Mesodermal cell (in vitro differentiated cells): ENCODE measurements around the gene EVC.

Experiments
- H3K27ac ChIP-seq: 2 replicates; pipeline ENCODE4 v1.7.0; 2013; ENCODE audit warnings: mild to moderate bottlenecking, low read depth, low read length, moderate library complexity; ENCODE audit not compliant: severe bottlenecking
- H3K36me3 ChIP-seq: 2 replicates; pipeline ENCODE4 v1.7.1; 2013; ENCODE audit warnings: mild to moderate bottlenecking, low read length, moderate library complexity; ENCODE audit not compliant: control insufficient read depth, insufficient read depth
- H3K4me1 ChIP-seq: one replicate; pipeline ENCODE4 v1.7.1; 2013; ENCODE audit warnings: mild to moderate bottlenecking, low read length; ENCODE audit not compliant: insufficient read depth, control insufficient read depth, poor library complexity, severe bottlenecking
- H3K4me3 ChIP-seq: 2 replicates; pipeline ENCODE4 v1.7.0; 2013; ENCODE audit warnings: low read length, control low read depth, mild to moderate bottlenecking; ENCODE audit not compliant: insufficient read depth, poor library complexity, severe bottlenecking; ENCODE audit errors: extremely low read depth
- H3K9me3 ChIP-seq: 2 replicates; pipeline ENCODE4 v1.7.1; 2013; ENCODE audit warnings: mild to moderate bottlenecking, low read length, moderate library complexity; ENCODE audit not compliant: control insufficient read depth
- WGBS, 2 experiments: methylation state at CpG; one replicate each; pipeline ENCODE4 v1.1.5; 2013; ENCODE audit warnings: missing lambda C conversion rate in 2 of 2; ENCODE audit not compliant: insufficient coverage in 2 of 2; 5-methylcytosine and 5-hydroxymethylcytosine counted together

EVC gene

GRCh38 chr4:5749568-5749967, 38.6 kb downstream of the EVC start:
- Histone ChIP-seq H3K4me3 (no peak overlapping the region), H3K36me3 (peaks cover 25% of the 10 kb centered on the region), H3K27ac (no peak overlapping the region), H3K9me3 (no peaks in the 10 kb centered on the region), H3K4me1 (peaks cover 45% of the 10 kb centered on the region)
- WGBS, 2 experiments = 88 to 95% methylated on average over 8 of the region's 9 CpGs

DNA sequence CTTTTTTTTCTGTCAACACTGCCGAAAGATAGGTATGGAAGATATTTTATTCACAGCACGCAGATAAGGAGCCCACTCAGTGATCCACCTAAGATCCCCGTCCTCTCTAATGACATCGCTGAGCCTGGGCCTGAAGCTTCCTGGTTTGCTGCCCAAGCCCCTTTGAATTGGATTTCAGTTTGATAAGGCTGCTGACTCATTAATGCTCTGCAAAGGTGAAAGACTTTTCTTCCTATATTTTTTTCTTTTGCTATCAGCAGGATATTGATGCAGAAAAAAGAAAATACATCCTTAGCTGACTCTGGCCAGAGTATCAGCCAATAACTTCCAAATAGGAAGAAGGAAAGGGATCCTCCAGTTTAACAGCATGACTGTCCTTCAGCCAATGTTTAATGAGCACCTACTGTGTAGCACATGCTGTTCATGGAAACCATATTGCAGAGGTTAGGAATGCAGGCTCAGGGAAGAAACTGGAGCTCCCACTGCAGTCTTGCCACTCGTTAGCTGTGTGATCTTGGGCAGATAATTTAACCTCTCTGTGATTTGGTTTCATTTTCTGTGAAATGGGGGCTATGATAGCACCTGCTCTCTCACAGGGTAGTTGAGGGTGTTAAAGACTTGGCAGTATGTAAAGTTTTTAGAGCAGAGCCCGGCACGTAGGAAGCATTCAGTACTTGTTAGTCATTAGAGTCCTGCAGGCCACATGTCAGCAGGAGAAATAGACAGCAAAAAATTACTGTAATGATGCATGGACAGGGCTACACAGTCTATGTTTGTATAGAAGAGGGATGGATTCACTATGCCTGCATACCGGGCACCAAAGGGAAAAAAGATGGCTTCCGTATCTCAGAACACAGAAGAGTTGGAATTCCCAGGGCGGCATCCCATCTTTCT, 39.3 kb downstream of the EVC start:
- no peak overlapping the region for H3K4me3 ChIP-seq
- H3K27ac ChIP-seq = no peak overlapping the region
- H3K36me3 ChIP-seq = peaks cover 21% of the 10 kb centered on the region
- 92 to 99% methylated on average over 8 to 9 of the region's 10 CpGs for WGBS, 2 experiments
- peaks cover 43% of the 10 kb centered on the region for H3K4me1 ChIP-seq
- no peaks in the 10 kb centered on the region for H3K9me3 ChIP-seq

DNA sequence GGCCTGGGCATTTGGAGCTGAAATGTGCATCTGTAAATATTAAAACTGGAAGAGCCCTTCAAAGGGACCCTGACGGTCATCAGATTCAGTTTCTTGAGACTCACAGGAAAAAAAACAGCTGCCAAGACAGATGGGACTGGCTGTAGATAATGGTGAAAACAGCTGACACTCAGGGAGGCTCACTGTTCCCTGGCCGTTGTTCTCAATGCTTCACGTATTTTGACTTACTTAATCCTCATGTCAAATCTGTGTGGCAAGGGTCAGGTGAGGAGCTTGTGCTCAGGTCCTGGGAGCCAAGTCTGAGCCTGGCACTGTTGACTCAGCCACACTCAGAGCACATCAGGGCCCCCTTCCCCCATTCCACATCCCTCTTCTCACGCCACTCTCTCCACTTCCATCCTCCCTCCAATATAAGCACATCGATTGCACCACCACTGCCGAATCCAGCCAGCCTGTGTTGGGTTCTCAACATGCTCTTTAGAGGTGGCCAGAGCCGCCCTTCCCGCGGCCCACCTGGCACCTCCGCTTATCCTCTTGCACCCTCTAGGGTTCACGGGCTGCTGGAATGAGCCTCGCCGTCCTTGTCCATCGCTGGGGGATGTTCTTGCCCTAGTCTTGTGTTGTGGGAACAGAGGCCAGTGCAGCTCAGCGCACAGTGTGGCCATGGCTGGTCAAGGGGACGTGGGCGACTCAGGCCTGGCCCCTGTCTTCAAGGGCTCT, 40.1 kb downstream of the EVC start:
- H3K36me3 ChIP-seq = peaks cover 21% of the 10 kb centered on the region
- no peaks in the 10 kb centered on the region for H3K9me3 ChIP-seq
- peaks cover 43% of the 10 kb centered on the region for H3K4me1 ChIP-seq
- WGBS, 2 experiments = 81 to 86% methylated on average over 14 to 16 of the region's 17 CpGs
- H3K27ac ChIP-seq = no peak overlapping the region
- no peak overlapping the region for H3K4me3 ChIP-seq

- H3K4me3 ChIP-seq = no peak overlapping the region
- H3K27ac ChIP-seq = no peak overlapping the region
- peaks cover 24% of the 10 kb centered on the region for H3K36me3 ChIP-seq
- WGBS, 2 experiments = 52 to 65% methylated on average over 6 of the region's 14 CpGs
- no peaks in the 10 kb centered on the region for H3K9me3 ChIP-seq
- peaks cover 39% of the 10 kb centered on the region for H3K4me1 ChIP-seq
Measured at GRCh38 chr4:5751666-5752375, 40.8 kb downstream of the EVC start.

- peaks cover 31% of the 10 kb centered on the region for H3K36me3 ChIP-seq
Measured at GRCh38 chr4:5752376-5753184, 41.6 kb downstream of the EVC start.

GRCh38 chr4:5753366-5753765, 42.4 kb downstream of the EVC start:
- no peaks in the 10 kb centered on the region for H3K9me3 ChIP-seq
- H3K36me3 ChIP-seq = peaks cover 38% of the 10 kb centered on the region
- no peak overlapping the region for H3K4me3 ChIP-seq
- H3K27ac ChIP-seq = no peak overlapping the region
- WGBS, 2 experiments = 76 to 92% methylated on average over 5 to 7 of the region's 7 CpGs
- peaks cover 34% of the 10 kb centered on the region for H3K4me1 ChIP-seq

More at GRCh38 chr4:5752376-5753184, 41.6 kb downstream of the EVC start:
- 66 to 69% methylated on average over 15 to 23 of the region's 26 CpGs for WGBS, 2 experiments
- Histone ChIP-seq H3K4me3 (no peak overlapping the region), H3K4me1 (peaks cover 32% of the 10 kb centered on the region), H3K9me3 (no peaks in the 10 kb centered on the region), H3K27ac (no peak overlapping the region)

DNA sequence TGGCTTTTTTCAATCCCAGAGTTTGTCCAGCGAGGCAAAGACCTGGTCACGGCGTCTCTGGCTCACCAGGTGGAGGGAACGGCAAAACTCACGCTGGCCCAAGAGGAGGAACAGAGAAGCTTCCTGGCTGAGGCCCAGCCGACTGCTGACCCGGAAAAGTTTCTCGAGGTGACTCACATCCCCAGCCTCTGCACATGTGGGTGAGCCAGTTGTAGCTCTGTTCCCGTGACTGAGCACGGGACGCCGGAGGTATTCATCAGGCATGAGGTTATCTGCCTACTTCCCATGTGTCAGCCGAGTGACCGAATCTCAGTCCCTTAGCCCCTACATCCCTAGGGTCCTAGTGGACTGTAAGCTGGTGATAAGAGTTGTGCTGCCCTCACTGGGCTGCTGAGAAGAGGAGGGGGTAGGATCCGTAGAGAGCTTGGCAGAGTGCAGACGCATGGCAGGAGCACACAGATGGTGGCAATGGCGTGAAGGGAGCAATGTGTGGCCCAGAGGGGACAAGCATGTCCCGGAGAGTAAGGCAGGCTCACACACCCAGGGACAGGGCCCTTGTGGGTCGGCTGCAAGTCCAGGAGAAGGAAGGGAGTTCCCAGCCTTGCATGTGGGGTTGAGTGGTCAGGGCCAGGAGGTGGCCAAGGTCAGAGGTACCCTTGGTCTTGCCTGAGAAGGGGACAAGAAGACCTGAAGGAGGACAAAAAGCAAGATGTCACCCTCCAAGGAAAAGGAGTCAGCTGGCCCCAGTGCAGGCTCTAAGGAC, 42.9 kb downstream of the EVC start:
- Histone ChIP-seq H3K36me3 (peaks cover 36% of the 10 kb centered on the region), H3K27ac (no peak overlapping the region)
- WGBS, 2 experiments = 83 to 93% methylated on average over 11 to 18 of the region's 19 CpGs

GRCh38 chr4:5754529-5754881, 43.5 kb downstream of the EVC start:
- Histone ChIP-seq H3K36me3 (peaks cover 36% of the 10 kb centered on the region), H3K9me3 (no peaks in the 10 kb centered on the region), H3K4me3 (no peak overlapping the region), H3K27ac (no peak overlapping the region), H3K4me1 (peaks cover 35% of the 10 kb centered on the region)
- whole genome bisulfite sequencing, 2 experiments = 93 to 99% methylated on average over 8 of the region's 8 CpGs

More for the DNA sequence above, 42.9 kb downstream of the EVC start:
- Histone ChIP-seq H3K4me3 (no peak overlapping the region), H3K9me3 (no peaks in the 10 kb centered on the region), H3K4me1 (peaks cover 35% of the 10 kb centered on the region)

DNA sequence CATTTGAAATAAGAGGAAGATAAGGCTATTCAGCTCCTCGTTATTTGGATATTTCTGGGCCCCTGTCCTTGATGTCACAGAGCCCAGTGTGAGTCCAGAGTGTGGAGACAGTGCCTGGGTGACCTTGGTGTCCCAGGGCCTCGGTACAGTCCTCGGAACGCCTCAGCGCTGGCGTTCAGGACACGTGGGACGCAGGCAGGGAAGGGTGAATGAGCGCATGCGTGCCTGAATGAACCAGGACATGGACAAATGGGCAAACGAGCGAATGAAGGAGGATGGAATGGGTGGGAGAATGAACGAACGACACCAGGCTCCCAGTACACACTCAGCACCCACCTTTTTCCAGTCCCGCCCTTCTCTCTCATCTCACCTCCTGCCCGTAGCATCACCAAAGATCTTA, 44.2 kb downstream of the EVC start:
- WGBS, 2 experiments = 93% methylated on average over 10 to 12 of the region's 16 CpGs

More for the DNA sequence above, 44.2 kb downstream of the EVC start:
- no peak overlapping the region for H3K27ac ChIP-seq
- H3K4me1 ChIP-seq = peaks cover 32% of the 10 kb centered on the region
- H3K4me3 ChIP-seq = no peak overlapping the region
- no peaks in the 10 kb centered on the region for H3K9me3 ChIP-seq
- H3K36me3 ChIP-seq = peaks cover 36% of the 10 kb centered on the region
